Right kidney (tissue), 1 donor: ENCODE data around the gene NAV2.

Experiments
- DNase-seq: peaks from one replicate; pipeline ENCODE4 v3.0.0-alpha.2; 2016

Gene NAV2

GRCh38 chr11:19744130-19744529, 31.5 kb downstream of the NAV2 start:
- DNase-seq = no peak

- no peak for DNase-seq
These were observed 33.4 kb downstream of the NAV2 start for GRCh38 chr11:19746086-19746485.

GRCh38 chr11:19747634-19748033, 35.0 kb downstream of the NAV2 start:
- no peak for DNase-seq

- no peak for DNase-seq
These were observed 38.4 kb downstream of the NAV2 start for GRCh38 chr11:19751055-19751454.

GRCh38 chr11:19753451-19754106, 40.9 kb downstream of the NAV2 start:
- no peak for DNase-seq

- no peak for DNase-seq
These were observed 44.2 kb downstream of the NAV2 start for GRCh38 chr11:19756675-19757475.

GRCh38 chr11:19759389-19759788, 46.8 kb downstream of the NAV2 start:
- DNase-seq = no peak

- DNase-seq = no peak
These were observed 49.6 kb downstream of the NAV2 start for GRCh38 chr11:19762266-19762665.

- DNase-seq = no peak
These were observed 50.7 kb downstream of the NAV2 start for GRCh38 chr11:19763330-19763729.

GRCh38 chr11:19766206-19766605, 53.6 kb downstream of the NAV2 start:
- no peak for DNase-seq

- DNase-seq = no peak
These were observed 54.2 kb downstream of the NAV2 start for GRCh38 chr11:19766810-19767209.

GRCh38 chr11:19767627-19768151, 55.1 kb downstream of the NAV2 start:
- no peak for DNase-seq

GRCh38 chr11:19768197-19768596, 55.6 kb downstream of the NAV2 start:
- DNase-seq = no peak

GRCh38 chr11:19768815-19769214, 56.2 kb downstream of the NAV2 start:
- no peak for DNase-seq

- DNase-seq = no peak
These were observed 57.2 kb downstream of the NAV2 start for GRCh38 chr11:19769820-19770219.

GRCh38 chr11:19770277-19770676, 57.6 kb downstream of the NAV2 start:
- no peak for DNase-seq

- DNase-seq = no peak
These were observed 58.8 kb downstream of the NAV2 start for GRCh38 chr11:19771463-19771862.

- no peak for DNase-seq
These were observed 59.8 kb downstream of the NAV2 start for GRCh38 chr11:19772480-19772879.

- DNase-seq = no peak
These were observed 61.7 kb downstream of the NAV2 start for GRCh38 chr11:19774329-19774728.

- DNase-seq = no peak
These were observed 62.4 kb downstream of the NAV2 start for GRCh38 chr11:19774817-19775580.

GRCh38 chr11:19775622-19776021, 63.0 kb downstream of the NAV2 start:
- no peak for DNase-seq

GRCh38 chr11:19777039-19777376, 64.4 kb downstream of the NAV2 start:
- DNase-seq = no peak
